AG09319 (cell line): ENCODE measurements around the gene IGSF9B.
A peak's percentile ranks its signal among the peaks of the same experiment; 100 is the strongest.

Source experiments
- DNase-seq: peaks from one replicate; pipeline ENCODE4 v3.0.0-alpha.2; 2010; ENCODE audit warnings: low read depth; ENCODE audit errors: extremely low read depth
- TF ChIP-seq, protein P1 (sequence below): IDR thresholded peaks from 2 replicates; pipeline ENCODE4 v1.5.1; 2011; ENCODE audit warnings: low read depth, mild to moderate bottlenecking, inconsistent platforms, low read length, moderate library complexity

The IGSF9B gene

DNA sequence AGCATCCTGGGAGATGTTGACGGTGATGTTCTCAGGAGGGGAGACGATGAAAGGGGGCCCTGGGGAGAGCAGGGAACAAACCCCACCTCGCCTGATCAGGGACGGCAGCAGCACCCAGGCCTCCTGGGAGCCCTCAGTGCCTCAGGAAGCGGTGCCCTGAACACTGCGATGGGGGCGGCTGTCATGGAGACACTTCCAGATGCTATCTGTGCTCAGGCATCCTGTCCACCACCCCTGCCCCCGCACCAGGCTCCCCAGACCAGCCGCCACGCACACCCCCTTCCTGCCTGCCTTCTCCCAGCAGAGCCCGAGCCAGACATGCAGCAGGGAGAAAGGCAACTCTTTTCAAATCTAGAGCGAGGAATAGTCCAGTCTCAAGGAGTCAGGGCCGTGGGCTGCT, 20.6 kb downstream of the IGSF9B start:
- TF ChIP-seq, protein P1, sequence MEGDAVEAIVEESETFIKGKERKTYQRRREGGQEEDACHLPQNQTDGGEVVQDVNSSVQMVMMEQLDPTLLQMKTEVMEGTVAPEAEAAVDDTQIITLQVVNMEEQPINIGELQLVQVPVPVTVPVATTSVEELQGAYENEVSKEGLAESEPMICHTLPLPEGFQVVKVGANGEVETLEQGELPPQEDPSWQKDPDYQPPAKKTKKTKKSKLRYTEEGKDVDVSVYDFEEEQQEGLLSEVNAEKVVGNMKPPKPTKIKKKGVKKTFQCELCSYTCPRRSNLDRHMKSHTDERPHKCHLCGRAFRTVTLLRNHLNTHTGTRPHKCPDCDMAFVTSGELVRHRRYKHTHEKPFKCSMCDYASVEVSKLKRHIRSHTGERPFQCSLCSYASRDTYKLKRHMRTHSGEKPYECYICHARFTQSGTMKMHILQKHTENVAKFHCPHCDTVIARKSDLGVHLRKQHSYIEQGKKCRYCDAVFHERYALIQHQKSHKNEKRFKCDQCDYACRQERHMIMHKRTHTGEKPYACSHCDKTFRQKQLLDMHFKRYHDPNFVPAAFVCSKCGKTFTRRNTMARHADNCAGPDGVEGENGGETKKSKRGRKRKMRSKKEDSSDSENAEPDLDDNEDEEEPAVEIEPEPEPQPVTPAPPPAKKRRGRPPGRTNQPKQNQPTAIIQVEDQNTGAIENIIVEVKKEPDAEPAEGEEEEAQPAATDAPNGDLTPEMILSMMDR, result no peak
- DNase-seq, result no peak

DNA sequence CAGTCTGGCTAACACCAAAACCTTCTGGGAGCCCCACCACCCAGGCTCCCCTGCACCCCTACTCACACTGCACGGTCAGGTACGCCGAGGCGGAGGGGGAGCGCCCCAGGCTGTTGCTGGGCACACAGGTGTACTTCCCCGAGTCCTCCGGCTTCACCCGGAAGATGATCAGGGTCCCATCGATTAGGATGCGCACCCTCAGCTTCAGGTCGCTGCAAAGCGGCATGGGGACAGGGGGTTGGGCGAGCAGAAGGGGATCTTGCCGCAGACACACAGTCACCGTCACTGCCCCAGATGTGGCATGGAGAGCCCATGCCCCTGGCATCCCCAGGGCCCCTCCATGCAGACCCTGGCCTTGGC, 21.2 kb downstream of the IGSF9B start:
- TF ChIP-seq, protein P1, result no peak
- DNase-seq, result no peak

DNA sequence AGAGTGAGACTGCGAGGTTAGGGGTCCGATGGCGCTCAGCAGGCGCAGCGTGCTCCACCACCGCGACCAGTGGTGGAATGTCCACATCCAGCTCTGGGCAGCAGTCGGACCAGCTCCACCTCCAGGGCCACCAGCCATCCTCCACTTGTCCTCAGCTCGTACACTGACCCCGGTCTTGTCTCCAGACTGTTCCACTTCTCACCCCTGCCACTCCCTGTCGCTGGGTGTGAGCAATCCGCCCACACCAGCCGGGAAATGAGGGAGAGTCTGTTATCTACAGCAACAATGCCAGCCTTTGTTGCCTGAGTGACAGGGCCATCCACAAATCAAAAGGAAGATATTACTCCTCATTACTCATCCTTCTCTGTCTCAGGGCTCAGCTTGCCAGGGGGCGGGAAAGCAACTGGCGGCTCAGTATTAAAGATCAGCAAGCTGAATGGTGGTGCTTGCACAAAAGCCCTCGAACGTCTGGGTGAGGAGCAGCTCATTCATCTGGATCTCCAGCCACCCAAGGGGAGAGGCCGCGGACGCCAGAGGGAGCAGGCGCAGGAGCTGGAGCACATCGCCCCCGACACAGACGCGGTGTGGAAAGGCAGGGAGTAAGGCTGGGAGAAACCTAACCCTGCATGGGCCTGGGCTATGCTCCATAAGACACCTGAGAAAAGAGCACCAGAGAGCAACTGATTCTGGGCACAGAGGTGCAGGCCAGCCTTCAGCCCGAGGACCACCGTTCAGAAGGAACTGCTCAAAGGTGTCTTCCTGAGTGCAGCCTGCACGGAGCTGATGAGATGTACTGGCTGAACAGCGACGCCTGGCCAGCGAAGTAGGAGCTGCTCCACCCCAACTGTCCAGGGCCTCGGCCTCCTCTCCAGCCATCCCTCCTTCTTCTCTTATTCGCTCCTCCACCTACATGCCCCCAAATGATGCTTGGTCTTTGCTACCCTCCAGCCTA, 21.9 kb downstream of the IGSF9B start:
- no peak for DNase-seq

DNA sequence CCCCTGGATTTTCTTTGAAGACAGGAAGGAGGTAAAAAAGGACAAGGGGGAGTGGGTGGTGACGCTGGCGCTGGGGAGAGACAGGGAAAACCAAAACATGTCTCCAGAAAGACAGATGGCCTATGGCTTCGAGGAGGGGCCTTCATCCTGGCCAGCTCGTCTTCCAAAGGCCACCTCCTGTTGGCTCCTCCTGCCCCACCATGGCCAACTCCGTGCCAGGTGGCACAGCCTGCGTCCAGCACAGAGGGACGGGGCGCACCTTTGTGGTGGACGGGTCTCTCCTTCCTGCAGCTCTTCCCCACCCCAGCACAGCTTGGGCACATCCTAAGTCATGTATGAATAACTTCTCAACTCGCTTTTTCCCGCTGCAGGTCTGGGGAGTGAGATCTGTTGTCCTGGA, 22.7 kb downstream of the IGSF9B start:
- no peak for DNase-seq
- TF ChIP-seq, protein P1, result no peak

More for the DNA sequence above, 21.9 kb downstream of the IGSF9B start:
- TF ChIP-seq, protein P1, result no peak

DNA sequence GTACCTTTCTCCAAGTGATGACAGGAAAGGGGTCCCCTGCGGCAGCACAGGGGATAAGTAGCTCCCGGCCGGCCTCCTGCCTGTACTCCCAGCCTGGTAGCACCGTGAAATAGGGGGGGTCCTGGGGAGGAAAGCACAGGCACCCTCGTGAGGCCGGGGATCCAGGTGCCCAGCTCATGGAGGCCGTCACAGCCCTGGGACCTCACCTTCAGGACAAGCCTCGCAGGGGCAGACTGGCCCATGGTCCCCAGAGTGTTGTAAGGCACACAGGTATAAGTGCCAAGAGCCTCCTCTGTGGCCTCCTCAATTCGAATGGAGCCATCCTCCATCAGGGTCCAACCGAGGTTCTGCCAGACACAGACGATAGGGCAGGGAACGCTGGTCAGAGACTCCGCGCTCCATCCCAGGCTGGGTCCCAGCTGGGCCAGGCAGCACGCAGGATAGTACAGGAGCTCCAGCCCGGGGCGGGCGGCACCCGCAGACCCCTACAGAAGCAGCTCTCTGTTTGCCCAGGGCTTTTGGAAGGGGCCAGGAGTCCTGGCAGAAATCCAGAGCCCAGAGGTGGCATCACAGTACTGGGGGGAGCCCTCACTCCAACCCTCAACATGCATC, 25.2 kb downstream of the IGSF9B start:
- TF ChIP-seq, protein P1, result no peak
- DNase-seq, result no peak

DNA sequence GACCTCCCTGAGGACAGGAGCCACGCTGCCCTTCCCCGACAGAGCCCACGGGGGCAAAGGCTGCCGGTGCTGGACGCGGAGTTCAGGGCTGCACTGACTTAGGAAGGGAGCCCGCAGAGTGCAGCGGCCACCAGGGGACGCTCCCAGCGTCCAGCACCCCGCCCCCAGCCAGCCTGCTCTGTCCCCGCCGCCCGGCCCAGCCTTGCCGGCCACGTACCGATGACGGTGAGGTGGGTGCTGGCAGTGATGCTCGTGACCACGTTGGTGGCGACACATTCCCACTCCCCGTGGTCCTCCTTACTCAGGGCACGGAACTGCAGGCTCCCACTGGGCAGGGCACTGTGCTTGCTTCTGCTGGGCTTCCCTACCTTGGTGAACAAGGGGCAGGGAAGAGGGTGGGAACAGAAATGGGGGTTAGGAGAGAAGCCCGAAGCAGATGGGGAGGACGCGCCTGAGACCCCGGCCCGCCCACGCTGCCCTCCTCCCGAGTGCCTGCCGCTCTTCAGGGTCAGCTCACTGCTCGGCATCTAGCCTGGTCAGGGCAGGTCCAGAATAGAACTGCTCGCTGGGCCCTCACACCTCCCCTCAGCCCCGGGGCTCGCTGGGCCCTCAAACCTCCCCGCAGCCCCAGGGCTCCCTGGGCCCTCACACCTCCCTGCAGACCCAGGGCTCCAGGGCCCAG, 25.9 kb downstream of the IGSF9B start:
- no peak for DNase-seq
- TF ChIP-seq, protein P1, result peak; percentile 34
